GM18870 (cell line): Measurements from ENCODE around the gene ZNF331.
A peak's percentile ranks its signal among the peaks of the same experiment; 100 is the strongest.
"Not testable (repeated sequence)": the region's sequence is repeated elsewhere in the genome, so short reads cannot be mapped to it uniquely, and the experiment has no call there.

Source experiments
- ATAC-seq: cut with Tn5 transposase; IDR thresholded peaks from one replicate; pipeline ENCODE4 v1.9.1; 2021; ENCODE audit warnings: moderate library complexity; ENCODE audit not compliant: unreplicated experiment

The ZNF331 gene

GRCh38 chr19:53537521-53538377 is at the start of gene ZNF331:
TSS of gene ZNF331 (plus strand) at chr19:53538145. CDS start at chr19:53569377, 31,232 bp downstream.
- ATAC-seq, result peak; percentile 52

GRCh38 chr19:53492153-53492552 is 45.8 kb upstream of the ZNF331 start:
- ATAC-seq, result no peak

GRCh38 chr19:53497311-53498023 is 40.5 kb upstream of the ZNF331 start:
- not testable (repeated sequence) for ATAC-seq

- not testable (repeated sequence) for ATAC-seq
These were observed 39.9 kb upstream of the ZNF331 start for GRCh38 chr19:53498024-53498395.

- ATAC-seq, result not testable (repeated sequence)
These were observed 34.8 kb upstream of the ZNF331 start for GRCh38 chr19:53503151-53503550.

GRCh38 chr19:53503671-53504364 is 34.1 kb upstream of the ZNF331 start:
- not testable (repeated sequence) for ATAC-seq

GRCh38 chr19:53504365-53504703 is 33.6 kb upstream of the ZNF331 start:
- ATAC-seq, result not testable (repeated sequence)

GRCh38 chr19:53504885-53505284 is 33.1 kb upstream of the ZNF331 start:
- ATAC-seq, result no peak

- no peak for ATAC-seq
These were observed 31.2 kb upstream of the ZNF331 start for GRCh38 chr19:53506728-53507127.

GRCh38 chr19:53507523-53508442 is 30.2 kb upstream of the ZNF331 start:
- no peak for ATAC-seq

- ATAC-seq, result no peak
These were observed 28.5 kb upstream of the ZNF331 start for GRCh38 chr19:53509443-53509842.

- ATAC-seq, result no peak
These were observed 28.1 kb upstream of the ZNF331 start for GRCh38 chr19:53509845-53510244.

- ATAC-seq, result no peak
These were observed 26.6 kb upstream of the ZNF331 start for GRCh38 chr19:53511357-53511756.

- no peak for ATAC-seq
These were observed 26.0 kb upstream of the ZNF331 start for GRCh38 chr19:53511933-53512374.

GRCh38 chr19:53515047-53515446 is 22.9 kb upstream of the ZNF331 start:
- not testable (repeated sequence) for ATAC-seq

- ATAC-seq, result no peak
These were observed 20.7 kb upstream of the ZNF331 start for GRCh38 chr19:53517114-53517741.

GRCh38 chr19:53518121-53518520 is 19.8 kb upstream of the ZNF331 start:
- no peak for ATAC-seq

GRCh38 chr19:53518716-53519115 is 19.2 kb upstream of the ZNF331 start:
- no peak for ATAC-seq

- no peak for ATAC-seq
These were observed 18.5 kb upstream of the ZNF331 start for GRCh38 chr19:53519446-53519845.

GRCh38 chr19:53520163-53520546 is 17.8 kb upstream of the ZNF331 start:
- ATAC-seq, result no peak
